Ishikawa (cell line): ENCODE data around the gene ACAT1.

Experiments used
- CEBPB ChIP-seq: IDR thresholded peaks from 2 replicates; pipeline ENCODE4 v1.6.1; 2012
- CREB1 ChIP-seq: IDR thresholded peaks from 2 replicates; pipeline ENCODE4 v1.6.1; 2012; ENCODE audit warnings: low read depth
- EGR1 ChIP-seq: IDR thresholded peaks from 2 replicates; pipeline ENCODE4 v1.6.1; 2012
- EP300 ChIP-seq: IDR thresholded peaks from 2 replicates; pipeline ENCODE4 v1.6.1; 2012; ENCODE audit warnings: borderline replicate concordance
- FOXM1 ChIP-seq: IDR thresholded peaks from 2 replicates; pipeline ENCODE4 v1.6.1; 2012; ENCODE audit warnings: low read depth, borderline replicate concordance
- NFIC ChIP-seq: IDR thresholded peaks from 2 replicates; pipeline ENCODE4 v1.6.1; 2012
- RAD21 ChIP-seq: IDR thresholded peaks from 2 replicates; pipeline ENCODE4 v1.6.1; 2012; ENCODE audit warnings: low read depth
- TAF1 ChIP-seq: IDR thresholded peaks from 2 replicates; pipeline ENCODE4 v1.6.1; 2012; ENCODE audit warnings: low read depth, mild to moderate bottlenecking
- TCF12 ChIP-seq: IDR thresholded peaks from 2 replicates; pipeline ENCODE4 v1.6.1; 2012; ENCODE audit warnings: low read depth
- TEAD4 ChIP-seq: IDR thresholded peaks from 2 replicates; pipeline ENCODE4 v1.6.1; 2012
- YY1 ChIP-seq: IDR thresholded peaks from 2 replicates; pipeline ENCODE4 v1.6.1; 2012; ENCODE audit warnings: low read depth
- ZBTB7A ChIP-seq: IDR thresholded peaks from 2 replicates; pipeline ENCODE4 v1.6.1; 2012; ENCODE audit warnings: low read depth
- TF ChIP-seq, protein P1 (sequence below): IDR thresholded peaks from 2 replicates; pipeline ENCODE4 v1.6.1; 2012; ENCODE audit warnings: low read depth, mild to moderate bottlenecking
- TF ChIP-seq, protein P2 (sequence below): IDR thresholded peaks from 2 replicates; pipeline ENCODE4 v1.6.1; 2012
- TF ChIP-seq, protein P3 (sequence below): IDR thresholded peaks from 2 replicates; pipeline ENCODE4 v1.6.1; 2012

ACAT1 gene

DNA sequence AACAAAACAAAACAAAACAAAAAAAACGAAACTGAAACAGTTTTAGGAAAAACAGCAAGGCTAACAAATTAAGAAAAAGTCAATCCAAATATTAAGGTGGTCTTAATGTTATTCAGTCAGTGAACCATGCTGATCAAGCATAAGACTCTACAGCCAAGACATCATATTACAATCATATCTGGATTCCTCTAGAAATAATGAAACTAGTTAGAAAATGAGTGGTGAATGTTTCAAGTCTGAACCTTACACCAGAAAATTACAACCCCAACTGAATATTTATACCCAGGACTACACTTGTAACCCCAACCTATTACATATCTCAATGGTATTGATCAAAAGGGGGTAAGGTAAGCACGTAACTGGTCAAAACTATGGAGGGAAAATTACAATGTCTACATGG lies 48.8 kb downstream of the ACAT1 start:
- TF ChIP-seq, protein P1, sequence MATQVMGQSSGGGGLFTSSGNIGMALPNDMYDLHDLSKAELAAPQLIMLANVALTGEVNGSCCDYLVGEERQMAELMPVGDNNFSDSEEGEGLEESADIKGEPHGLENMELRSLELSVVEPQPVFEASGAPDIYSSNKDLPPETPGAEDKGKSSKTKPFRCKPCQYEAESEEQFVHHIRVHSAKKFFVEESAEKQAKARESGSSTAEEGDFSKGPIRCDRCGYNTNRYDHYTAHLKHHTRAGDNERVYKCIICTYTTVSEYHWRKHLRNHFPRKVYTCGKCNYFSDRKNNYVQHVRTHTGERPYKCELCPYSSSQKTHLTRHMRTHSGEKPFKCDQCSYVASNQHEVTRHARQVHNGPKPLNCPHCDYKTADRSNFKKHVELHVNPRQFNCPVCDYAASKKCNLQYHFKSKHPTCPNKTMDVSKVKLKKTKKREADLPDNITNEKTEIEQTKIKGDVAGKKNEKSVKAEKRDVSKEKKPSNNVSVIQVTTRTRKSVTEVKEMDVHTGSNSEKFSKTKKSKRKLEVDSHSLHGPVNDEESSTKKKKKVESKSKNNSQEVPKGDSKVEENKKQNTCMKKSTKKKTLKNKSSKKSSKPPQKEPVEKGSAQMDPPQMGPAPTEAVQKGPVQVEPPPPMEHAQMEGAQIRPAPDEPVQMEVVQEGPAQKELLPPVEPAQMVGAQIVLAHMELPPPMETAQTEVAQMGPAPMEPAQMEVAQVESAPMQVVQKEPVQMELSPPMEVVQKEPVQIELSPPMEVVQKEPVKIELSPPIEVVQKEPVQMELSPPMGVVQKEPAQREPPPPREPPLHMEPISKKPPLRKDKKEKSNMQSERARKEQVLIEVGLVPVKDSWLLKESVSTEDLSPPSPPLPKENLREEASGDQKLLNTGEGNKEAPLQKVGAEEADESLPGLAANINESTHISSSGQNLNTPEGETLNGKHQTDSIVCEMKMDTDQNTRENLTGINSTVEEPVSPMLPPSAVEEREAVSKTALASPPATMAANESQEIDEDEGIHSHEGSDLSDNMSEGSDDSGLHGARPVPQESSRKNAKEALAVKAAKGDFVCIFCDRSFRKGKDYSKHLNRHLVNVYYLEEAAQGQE: no peak
- TF ChIP-seq NFIC: no peak
- no peak for TF ChIP-seq ZBTB7A
- TF ChIP-seq EGR1: no peak
- TF ChIP-seq, protein P2, sequence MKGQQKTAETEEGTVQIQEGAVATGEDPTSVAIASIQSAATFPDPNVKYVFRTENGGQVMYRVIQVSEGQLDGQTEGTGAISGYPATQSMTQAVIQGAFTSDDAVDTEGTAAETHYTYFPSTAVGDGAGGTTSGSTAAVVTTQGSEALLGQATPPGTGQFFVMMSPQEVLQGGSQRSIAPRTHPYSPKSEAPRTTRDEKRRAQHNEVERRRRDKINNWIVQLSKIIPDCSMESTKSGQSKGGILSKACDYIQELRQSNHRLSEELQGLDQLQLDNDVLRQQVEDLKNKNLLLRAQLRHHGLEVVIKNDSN: no peak
- no peak for TF ChIP-seq TEAD4
- TF ChIP-seq YY1: no peak
- TF ChIP-seq CEBPB: no peak

DNA sequence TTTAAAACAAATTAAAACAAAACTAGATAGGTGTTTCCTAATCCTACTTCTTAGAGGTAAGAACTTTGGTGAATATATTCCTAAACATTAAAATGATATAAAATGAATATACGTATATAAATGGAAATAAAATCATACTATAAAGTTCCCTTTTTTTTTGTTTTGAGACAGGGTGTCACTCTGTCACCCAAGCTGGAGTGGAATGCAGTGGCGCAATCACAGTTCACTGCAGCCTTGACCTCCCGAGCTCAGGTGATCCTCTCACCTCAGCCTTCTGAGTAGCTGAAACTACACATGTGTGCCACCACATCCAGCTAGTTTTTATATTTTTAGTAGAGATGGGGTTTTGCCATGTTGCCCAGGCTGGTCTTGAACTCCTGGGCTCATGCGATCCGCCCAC lies 56.2 kb downstream of the ACAT1 start:
- TF ChIP-seq NFIC (no peak), RAD21 (no peak), YY1 (no peak), ZBTB7A (no peak), TCF12 (no peak), EP300 (no peak), CEBPB (no peak), CREB1 (no peak)
- TF ChIP-seq, protein P1: no peak
- TF ChIP-seq, protein P3, sequence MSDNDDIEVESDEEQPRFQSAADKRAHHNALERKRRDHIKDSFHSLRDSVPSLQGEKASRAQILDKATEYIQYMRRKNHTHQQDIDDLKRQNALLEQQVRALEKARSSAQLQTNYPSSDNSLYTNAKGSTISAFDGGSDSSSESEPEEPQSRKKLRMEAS: no peak

- TF ChIP-seq YY1 (no peak), TAF1 (no peak), EP300 (no peak), NFIC (no peak), TEAD4 (no peak), FOXM1 (no peak), TCF12 (no peak), ZBTB7A (no peak), CEBPB (no peak), EGR1 (no peak), CREB1 (no peak), RAD21 (no peak)
- TF ChIP-seq, protein P1: no peak
- TF ChIP-seq, protein P2: no peak
- TF ChIP-seq, protein P3: no peak
These were observed 72.4 kb downstream of the ACAT1 start for GRCh38 chr11:108193725-108194124.

DNA sequence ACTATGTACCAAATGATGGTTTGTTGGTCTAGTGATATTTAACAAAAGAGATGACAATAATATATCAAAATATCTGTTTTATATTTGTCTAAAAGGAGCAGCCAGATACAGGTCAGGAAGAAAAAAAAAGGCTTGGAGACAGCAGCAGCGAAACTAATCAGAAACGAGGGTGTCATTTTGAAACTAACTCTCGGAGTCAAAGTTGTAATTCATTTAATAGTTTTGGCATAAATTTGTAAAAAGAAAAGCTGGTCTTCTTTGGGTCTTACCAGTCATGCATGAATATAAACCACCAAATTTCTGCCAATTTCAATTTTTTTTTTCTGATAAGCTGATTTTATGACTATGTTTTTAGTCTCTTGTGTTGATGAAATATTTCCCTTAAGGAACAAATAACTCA lies 75.5 kb downstream of the ACAT1 start:
- TF ChIP-seq RAD21 (no peak), EGR1 (no peak), CREB1 (no peak), TAF1 (no peak), FOXM1 (no peak), CEBPB (no peak)
- TF ChIP-seq, protein P1: no peak
